ENCODE results near the gene BPIFB3.
A peak's percentile ranks its signal among the peaks of the same experiment; 100 is the strongest.

The BPIFB3 gene, protein sequence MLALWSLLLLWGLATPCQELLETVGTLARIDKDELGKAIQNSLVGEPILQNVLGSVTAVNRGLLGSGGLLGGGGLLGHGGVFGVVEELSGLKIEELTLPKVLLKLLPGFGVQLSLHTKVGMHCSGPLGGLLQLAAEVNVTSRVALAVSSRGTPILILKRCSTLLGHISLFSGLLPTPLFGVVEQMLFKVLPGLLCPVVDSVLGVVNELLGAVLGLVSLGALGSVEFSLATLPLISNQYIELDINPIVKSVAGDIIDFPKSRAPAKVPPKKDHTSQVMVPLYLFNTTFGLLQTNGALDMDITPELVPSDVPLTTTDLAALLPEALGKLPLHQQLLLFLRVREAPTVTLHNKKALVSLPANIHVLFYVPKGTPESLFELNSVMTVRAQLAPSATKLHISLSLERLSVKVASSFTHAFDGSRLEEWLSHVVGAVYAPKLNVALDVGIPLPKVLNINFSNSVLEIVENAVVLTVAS

GRCh38 chr20:33053291-33054106 is at the start of gene BPIFB3:
Gene BPIFB3, plus strand, starts transcription at chr20:33053903. Its CDS starts 1,533 bp downstream, at chr20:33055436.
- no peak for DNase-seq

DNA sequence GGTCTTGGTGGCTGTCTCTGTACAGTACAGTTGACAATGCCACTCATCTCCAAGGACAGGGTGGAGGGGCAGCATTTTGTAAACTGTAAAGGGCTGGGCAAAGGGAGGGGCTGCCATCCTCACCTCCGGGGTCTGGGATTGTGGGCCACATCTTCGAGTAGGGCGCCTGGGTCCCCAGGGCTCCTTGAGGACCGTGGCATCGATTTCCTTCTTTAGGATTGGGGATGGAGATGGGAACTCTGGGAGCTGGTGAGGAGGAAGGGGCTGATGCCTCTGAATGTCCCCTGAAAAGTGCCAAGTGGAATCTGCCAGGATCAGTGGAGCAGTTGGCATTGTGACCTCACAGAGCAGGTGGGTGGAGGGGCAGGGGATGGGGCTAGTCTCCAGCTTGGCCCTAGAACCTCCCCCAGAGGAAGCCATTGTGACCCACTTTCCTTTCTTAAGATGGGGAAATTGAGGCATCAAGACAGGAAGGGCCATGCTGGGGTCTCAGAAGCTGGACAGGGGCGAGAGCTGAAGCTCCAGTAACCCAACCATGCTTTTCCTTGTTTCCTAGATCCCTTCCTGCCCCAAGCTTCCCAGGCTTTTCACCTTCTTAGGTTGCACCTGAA is 49.5 kb upstream of the BPIFB3 start, which contains the start of gene SUN5:
Gene SUN5, minus strand, starts transcription at position 293 of the 611 bp plus-strand sequence. Its CDS starts 93 bp downstream, at position 200.
- no peak for DNase-seq

- peak in 1 of 2 donors; percentile 48 for DNase-seq
Observed at GRCh38 chr20:33005132-33005566, 48.6 kb upstream of the BPIFB3 start.

DNA sequence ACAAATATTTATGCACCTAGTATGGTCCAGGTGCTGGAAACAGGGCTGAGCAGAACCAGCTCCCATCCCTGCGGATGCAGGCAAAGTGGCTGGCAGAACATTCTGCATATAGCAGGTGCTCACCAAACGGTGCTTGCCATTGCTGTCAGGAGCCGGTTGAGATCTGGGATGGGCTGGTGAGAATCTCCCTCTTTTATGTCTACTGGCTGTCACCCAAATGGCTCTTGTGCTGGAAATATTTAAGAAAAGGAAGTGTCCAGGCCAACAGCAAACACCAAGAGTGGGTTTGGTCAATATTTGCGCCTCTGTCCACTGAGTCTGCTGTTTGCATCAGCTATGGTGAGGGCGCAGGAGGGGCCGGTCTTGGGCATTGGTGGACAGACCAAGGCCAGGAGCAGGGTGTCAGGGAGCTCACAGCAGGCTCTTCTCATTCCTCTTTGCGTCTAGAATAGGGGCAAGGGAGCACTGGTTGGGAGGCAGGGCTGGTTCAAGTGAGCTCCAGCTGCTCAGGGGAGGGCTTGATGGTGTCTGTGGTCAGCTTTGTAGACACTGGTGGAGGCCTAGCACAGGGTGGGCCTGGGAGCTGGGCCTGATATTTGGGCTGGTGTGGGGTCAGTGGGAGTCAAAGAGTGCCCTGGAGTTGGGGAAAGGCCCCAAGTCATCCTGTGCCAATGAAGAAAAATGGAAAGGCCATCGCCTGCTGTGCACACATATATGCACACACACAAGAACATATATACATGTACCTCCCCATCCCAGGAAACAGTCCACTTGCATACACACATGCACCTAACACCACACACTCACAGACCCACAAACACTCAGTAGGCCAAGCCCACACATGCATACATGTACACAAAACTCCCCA is 47.6 kb upstream of the BPIFB3 start:
- no peak for DNase-seq

GRCh38 chr20:33006776-33007375 is 46.8 kb upstream of the BPIFB3 start:
- DNase-seq, result no peak

DNA sequence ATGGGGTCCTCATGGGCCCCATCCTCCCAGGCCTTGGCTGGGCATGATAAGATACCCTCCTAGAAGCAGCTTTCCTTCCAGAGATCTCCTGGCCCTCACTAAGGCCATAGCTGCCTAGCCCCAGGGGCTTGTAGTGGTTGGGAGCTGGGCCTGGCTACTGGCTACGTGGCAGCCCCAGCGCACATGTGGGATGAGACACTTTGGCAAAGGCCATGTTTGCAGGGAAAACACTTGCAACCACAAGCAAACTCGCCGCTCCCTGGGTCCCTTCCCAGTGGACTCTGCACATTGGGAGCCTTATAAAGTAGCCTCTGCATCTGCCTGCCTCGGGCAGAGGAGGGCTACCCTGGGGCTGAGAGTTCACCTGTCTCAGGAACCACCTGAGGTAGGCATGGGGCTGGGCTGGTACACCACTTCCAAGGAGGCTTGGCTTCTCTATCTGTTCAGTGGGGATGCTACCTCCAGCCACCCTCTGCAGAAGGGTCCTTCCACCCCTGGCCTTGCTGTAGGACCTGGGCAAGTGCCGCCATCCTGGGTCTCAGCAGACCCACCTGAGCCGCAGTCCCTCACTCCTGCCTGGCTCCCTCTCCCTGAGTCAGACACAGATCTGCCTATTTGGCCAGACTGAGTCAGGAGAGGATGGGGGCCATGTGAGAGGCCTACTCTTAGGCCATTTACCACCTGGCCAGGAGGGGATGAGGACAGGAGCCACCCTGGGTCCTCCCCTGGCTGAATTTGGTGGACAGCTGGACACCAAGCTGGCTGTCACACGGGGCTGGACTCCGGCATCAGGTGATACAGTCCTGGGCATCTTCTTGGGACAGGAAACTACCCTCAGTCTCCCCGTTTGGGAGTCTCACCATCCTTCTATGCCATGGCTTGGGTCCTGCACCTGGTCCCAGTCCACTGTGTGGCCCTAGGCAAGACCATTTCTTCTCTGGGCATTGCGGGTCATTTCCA is 46.0 kb upstream of the BPIFB3 start, which contains the start of gene BPIFB2:
Gene BPIFB2, plus strand, starts transcription at position 329 of the 960 bp plus-strand sequence. CDS start 871 bp downstream, outside the sequence.
- no peak for DNase-seq

DNA sequence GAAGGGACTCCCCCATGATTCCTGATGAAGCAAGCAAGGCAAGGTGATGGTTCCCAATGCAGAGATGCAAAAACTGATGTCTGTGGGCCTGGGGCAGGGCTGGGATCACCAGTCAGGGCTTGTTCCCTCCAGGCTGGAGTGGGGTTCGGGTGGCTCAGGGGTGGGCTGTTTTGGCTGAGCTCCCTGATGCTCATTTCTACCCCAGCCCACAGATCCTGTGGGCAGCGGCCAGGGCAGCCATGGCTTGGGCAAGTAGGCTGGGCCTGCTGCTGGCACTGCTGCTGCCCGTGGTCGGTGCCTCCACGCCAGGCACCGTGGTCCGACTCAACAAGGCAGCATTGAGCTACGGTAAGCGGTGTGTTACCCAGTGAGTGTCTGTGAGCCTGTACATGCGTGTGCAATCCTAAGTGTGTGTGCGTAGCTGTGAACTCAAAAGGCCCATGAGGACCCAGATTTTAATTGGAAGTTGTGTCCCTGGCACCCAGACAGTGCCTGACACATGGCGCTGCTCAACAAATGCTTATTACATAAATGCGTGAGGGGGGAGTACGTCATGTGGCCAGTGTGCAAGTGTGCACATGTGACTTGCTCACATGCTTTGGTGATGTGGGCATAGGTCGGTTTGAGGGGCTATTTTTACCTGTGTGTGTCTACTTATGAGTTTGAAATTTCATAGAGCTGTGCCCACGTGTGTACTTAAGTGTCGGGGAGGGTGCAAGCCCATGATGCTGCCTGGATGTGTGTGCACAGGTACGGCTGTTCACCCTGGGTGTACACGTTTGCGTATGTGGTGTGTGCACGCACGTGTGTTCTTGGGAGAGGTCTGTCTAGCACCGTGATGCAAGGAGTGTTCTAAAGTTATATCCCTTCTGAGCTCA is 45.1 kb upstream of the BPIFB3 start:
- DNase-seq, result no peak

- no peak for DNase-seq
Observed at GRCh38 chr20:33009214-33010132, 44.2 kb upstream of the BPIFB3 start.

GRCh38 chr20:33010133-33010504 is 43.6 kb upstream of the BPIFB3 start:
- no peak for DNase-seq

DNA sequence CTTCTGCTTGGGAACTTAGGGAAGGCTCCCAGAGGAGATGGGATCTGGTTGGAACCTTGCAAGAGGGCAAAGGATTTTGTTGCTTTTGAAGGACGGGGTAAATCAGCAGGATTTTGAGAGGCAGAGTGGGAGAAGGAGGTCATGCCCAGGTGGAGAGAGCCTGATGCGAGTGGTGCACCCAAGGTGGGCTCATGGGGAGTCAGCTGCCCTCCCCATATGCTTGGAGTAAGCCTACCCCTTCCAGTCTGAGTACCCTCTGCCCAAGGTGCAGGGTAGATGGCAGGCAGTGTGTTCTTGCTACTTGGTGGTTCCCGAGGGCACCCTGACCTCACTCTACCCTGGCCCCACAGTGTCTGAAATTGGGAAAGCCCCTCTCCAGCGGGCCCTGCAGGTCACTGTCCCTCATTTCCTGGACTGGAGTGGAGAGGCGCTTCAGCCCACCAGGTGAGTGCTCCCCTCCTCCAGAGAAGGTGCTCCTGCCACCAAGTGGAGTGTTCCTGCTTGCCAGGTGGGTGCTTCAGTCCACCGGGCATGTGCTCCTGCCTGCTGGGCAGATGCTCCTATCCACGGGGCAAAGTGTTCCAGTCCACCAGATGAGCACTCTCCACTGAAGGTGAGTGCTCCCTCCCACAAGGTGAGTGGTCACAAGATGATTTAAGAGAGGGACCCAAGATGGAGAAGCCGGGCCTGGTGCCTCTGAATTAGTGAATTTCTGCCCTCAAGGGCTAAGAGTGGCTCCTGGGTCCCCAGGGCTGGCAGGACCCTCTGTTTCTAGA is 42.8 kb upstream of the BPIFB3 start:
- DNase-seq, result no peak

- no peak for DNase-seq
Observed at GRCh38 chr20:33012327-33013189, 41.1 kb upstream of the BPIFB3 start.

- no peak for DNase-seq
Observed at GRCh38 chr20:33013701-33014326, 39.9 kb upstream of the BPIFB3 start.

DNA sequence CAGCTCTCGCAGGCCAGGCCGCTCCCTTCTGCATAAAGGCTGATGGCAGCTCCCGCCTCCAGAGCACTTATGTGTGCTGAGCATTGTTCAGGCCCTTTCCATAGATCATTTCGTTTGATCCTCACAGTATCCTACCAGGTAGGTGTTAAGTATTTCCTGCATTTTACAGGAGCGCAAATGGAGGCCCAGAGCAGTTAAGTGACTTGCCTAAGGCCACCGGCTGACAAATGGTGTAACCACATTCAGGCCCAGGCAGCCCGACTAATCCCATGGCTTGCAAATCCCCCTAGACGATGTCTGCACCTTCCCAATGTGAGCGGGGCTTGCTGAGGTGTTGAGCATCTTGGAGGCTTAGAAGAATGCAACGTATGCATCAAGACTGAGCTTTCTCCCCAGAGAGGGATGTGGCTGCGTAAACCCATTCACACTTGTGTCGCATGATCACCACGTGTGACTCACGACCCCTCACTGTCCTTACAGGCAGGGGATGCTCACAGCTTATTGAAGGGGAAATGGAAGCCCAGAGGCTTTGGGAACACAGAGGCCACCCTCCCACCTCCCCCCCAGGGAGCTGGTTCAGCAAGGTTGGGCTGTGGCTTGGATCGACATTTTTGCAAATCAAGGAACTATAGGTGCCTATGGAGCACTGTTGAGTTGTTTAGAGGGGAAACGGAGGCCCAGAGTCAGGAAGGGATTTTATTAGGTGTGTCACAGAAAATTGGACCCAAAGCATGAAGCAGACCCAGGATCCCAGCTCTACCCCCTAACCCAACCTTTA is 39.2 kb upstream of the BPIFB3 start:
- no peak for DNase-seq

GRCh38 chr20:33015114-33015484 is 38.6 kb upstream of the BPIFB3 start:
- DNase-seq, result no peak

Measured in CD4-positive, alpha-beta T cell treated with Interleukin-1 beta for 1 hour (primary cell).